SHP77 (cell line): ENCODE results near the gene ADGRB2.

Experiments
- DNase-seq, 2 experiments: peaks; one replicate each; lab custom pipeline; 2025; lab: John Stamatoyannopoulos, UW

ADGRB2 gene

GRCh38 chr1:31702836-31703404 is 61.2 kb downstream of the ADGRB2 start:
- DNase-seq: no peak

GRCh38 chr1:31701091-31701736 is 62.9 kb downstream of the ADGRB2 start:
- peak; percentile 77 to 80 for DNase-seq

GRCh38 chr1:31700468-31701090 is 63.6 kb downstream of the ADGRB2 start:
- peak; percentile 66 to 71 for DNase-seq

- DNase-seq: no peak
Observed at GRCh38 chr1:31699341-31699891, 64.7 kb downstream of the ADGRB2 start.

GRCh38 chr1:31697369-31697984 is 66.7 kb downstream of the ADGRB2 start:
- DNase-seq: no peak

GRCh38 chr1:31696242-31696641 is 67.9 kb downstream of the ADGRB2 start:
- no peak for DNase-seq

GRCh38 chr1:31695327-31695726 is 68.8 kb downstream of the ADGRB2 start:
- DNase-seq: no peak

- no peak for DNase-seq
Observed at GRCh38 chr1:31694964-31695313, 69.2 kb downstream of the ADGRB2 start.

GRCh38 chr1:31694069-31694963 is 69.8 kb downstream of the ADGRB2 start:
- no peak for DNase-seq

GRCh38 chr1:31693231-31693630 is 70.9 kb downstream of the ADGRB2 start:
- no peak for DNase-seq

GRCh38 chr1:31691951-31692350 is 72.2 kb downstream of the ADGRB2 start:
- DNase-seq: no peak

- DNase-seq: no peak
Observed at GRCh38 chr1:31691446-31691845, 72.7 kb downstream of the ADGRB2 start.

- DNase-seq: no peak
Observed at GRCh38 chr1:31690921-31691320, 73.2 kb downstream of the ADGRB2 start.

GRCh38 chr1:31689854-31690253 is 74.3 kb downstream of the ADGRB2 start:
- DNase-seq: no peak

- no peak for DNase-seq
Observed at GRCh38 chr1:31689379-31689778, 74.8 kb downstream of the ADGRB2 start.

GRCh38 chr1:31688233-31688918 is 75.8 kb downstream of the ADGRB2 start:
- no peak for DNase-seq

- no peak for DNase-seq
Observed at GRCh38 chr1:31687601-31688000, 76.5 kb downstream of the ADGRB2 start.

- DNase-seq: no peak
Observed at GRCh38 chr1:31685795-31686194, 78.3 kb downstream of the ADGRB2 start.

GRCh38 chr1:31683997-31684396 is 80.1 kb downstream of the ADGRB2 start:
- no peak for DNase-seq

GRCh38 chr1:31681415-31681814 is 82.7 kb downstream of the ADGRB2 start:
- DNase-seq: no peak

- DNase-seq: no peak
Observed at GRCh38 chr1:31679676-31680230, 84.4 kb downstream of the ADGRB2 start.
